LNCaP clone FGC (cell line): ENCODE measurements around the gene PCYT2.

Source experiments
- DNase-seq: peaks from one replicate; pipeline ENCODE4 v3.0.0-alpha.2; 2011; ENCODE audit warnings: low read depth
- H3K4me3 ChIP-seq: 2 replicates; pipeline ENCODE4 v1.5.1; 2011; ENCODE audit warnings: mild to moderate bottlenecking, low read depth, low read length, control low read depth
- CTCF ChIP-seq: IDR thresholded peaks from 2 replicates; pipeline ENCODE4 v1.5.1; 2012; ENCODE audit warnings: mild to moderate bottlenecking; ENCODE audit not compliant: control insufficient read depth, insufficient read depth; ENCODE audit errors: extremely low read depth

The PCYT2 gene

GRCh38 chr17:81904600-81905423 is 6.4 kb downstream of the PCYT2 start:
- H3K4me3 ChIP-seq = no peak overlapping the region

GRCh38 chr17:81903896-81904599 is 7.2 kb downstream of the PCYT2 start:
- no peak for DNase-seq
- no peak overlapping the region for H3K4me3 ChIP-seq

More at GRCh38 chr17:81904600-81905423, 6.4 kb downstream of the PCYT2 start:
- TF ChIP-seq CTCF = no peak
- no peak for DNase-seq

GRCh38 chr17:81903415-81903831 is 7.8 kb downstream of the PCYT2 start:
- H3K4me3 ChIP-seq = no peak overlapping the region
- no peak for DNase-seq
- no peak for TF ChIP-seq CTCF

More at GRCh38 chr17:81903896-81904599, 7.2 kb downstream of the PCYT2 start:
- no peak for TF ChIP-seq CTCF

GRCh38 chr17:81902653-81903414 is 8.4 kb downstream of the PCYT2 start:
- H3K4me3 ChIP-seq = no peak overlapping the region
- TF ChIP-seq CTCF = no peak
- no peak for DNase-seq

- DNase-seq = no peak
- H3K4me3 ChIP-seq = peak within 1 kb of the TSS; percentile 15; the same call in 1 of the 2 replicates
- TF ChIP-seq CTCF = no peak
These were observed 9.1 kb downstream of the PCYT2 start, which contains the start of gene NPB for GRCh38 chr17:81902023-81902652. Gene NPB (plus strand): TSS chr17:81902238. CDS start chr17:81902278, 40 bp downstream.
